Brain microvascular endothelial cell (primary cell): Measurements from ENCODE around the gene DAAM2.

Experiments used
- DNase-seq: peaks from one replicate; pipeline ENCODE4 v3.0.0-alpha.2; 2020
- H3K27ac ChIP-seq: fragments of 250-450 bp; sonication (Bioruptor Pico); 2 replicates; pipeline ENCODE4 v1.5.1; 2020; ENCODE audit warnings: mild to moderate bottlenecking, moderate library complexity
- H3K27me3 ChIP-seq: fragments of 250-450 bp; sonication (Bioruptor Pico); replicated peaks from 2 replicates; pipeline ENCODE4 v1.5.1; 2020; ENCODE audit warnings: mild to moderate bottlenecking
- H3K36me3 ChIP-seq: fragments of 250-450 bp; sonication (Bioruptor Pico); replicated peaks from 2 replicates; pipeline ENCODE4 v1.5.1; 2020; ENCODE audit warnings: mild to moderate bottlenecking
- H3K4me3 ChIP-seq: 2 replicates; pipeline ENCODE4 v1.5.1; 2011; ENCODE audit warnings: low read depth, mild to moderate bottlenecking, control low read depth, low read length, moderate library complexity
- in situ Hi-C: cut with HindIII; loops from 2 replicates; pipeline ENCODE4 v1.10.0; 2017; ENCODE audit warnings: low sequenced_read_pairs, low pct_ligation_motif_present
- TF ChIP-seq, protein P1 (sequence below): IDR thresholded peaks from 2 replicates; pipeline ENCODE4 v1.5.1; 2011; ENCODE audit warnings: low read depth, mild to moderate bottlenecking, moderate library complexity, low read length, control low read depth, inconsistent platforms; ENCODE audit errors: missing control alignments

The DAAM2 gene

DNA sequence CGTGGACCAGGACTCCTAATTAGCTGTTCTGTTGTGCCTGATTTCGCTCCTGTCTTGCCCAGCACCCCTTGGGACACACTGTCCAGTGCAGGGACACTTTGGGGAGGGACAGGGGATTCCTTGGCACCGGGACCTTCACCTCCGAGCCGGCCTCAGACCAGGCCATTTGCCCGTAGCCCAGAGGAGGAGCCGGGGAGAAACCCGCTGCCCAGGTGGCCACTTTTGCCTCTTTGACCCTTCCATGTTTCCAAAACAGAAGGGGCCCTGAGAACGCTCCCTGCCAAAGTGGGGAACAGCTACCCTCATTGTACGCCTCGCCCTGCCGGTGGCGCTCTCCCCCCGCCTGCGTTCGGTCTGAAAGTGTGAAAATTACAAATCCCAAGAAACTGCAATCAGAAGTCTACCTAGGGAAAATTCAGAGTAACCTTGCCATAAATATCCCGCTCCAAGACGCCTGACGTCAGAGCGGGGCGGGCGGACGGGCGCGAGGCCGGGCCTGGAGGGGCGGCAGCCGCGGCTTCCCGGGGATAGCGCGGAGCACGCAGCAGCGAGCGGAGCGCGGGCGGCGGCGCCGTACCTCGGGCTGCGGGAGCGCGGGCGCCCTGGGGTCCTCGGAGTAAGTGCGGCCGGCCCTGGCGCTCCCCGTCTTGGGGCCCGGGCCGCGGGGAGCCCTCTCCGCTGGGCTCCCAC lies at the start of gene DAAM2:
Gene DAAM2, plus strand, starts transcription at position 527 of the 690 bp plus-strand sequence. CDS start 63,927 bp downstream, outside the sequence.
- TF ChIP-seq, protein P1, sequence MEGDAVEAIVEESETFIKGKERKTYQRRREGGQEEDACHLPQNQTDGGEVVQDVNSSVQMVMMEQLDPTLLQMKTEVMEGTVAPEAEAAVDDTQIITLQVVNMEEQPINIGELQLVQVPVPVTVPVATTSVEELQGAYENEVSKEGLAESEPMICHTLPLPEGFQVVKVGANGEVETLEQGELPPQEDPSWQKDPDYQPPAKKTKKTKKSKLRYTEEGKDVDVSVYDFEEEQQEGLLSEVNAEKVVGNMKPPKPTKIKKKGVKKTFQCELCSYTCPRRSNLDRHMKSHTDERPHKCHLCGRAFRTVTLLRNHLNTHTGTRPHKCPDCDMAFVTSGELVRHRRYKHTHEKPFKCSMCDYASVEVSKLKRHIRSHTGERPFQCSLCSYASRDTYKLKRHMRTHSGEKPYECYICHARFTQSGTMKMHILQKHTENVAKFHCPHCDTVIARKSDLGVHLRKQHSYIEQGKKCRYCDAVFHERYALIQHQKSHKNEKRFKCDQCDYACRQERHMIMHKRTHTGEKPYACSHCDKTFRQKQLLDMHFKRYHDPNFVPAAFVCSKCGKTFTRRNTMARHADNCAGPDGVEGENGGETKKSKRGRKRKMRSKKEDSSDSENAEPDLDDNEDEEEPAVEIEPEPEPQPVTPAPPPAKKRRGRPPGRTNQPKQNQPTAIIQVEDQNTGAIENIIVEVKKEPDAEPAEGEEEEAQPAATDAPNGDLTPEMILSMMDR: peak; percentile 39
- Histone ChIP-seq H3K4me3 (peak within 1 kb of the TSS; percentile 65), H3K27me3 (no peaks in the 10 kb centered on the region), H3K36me3 (no peaks in the 10 kb centered on the region), H3K27ac (peak within 1 kb of the TSS; percentile 8)
- DNase-seq: no peak
- in situ Hi-C loops: no loop called here

DNA sequence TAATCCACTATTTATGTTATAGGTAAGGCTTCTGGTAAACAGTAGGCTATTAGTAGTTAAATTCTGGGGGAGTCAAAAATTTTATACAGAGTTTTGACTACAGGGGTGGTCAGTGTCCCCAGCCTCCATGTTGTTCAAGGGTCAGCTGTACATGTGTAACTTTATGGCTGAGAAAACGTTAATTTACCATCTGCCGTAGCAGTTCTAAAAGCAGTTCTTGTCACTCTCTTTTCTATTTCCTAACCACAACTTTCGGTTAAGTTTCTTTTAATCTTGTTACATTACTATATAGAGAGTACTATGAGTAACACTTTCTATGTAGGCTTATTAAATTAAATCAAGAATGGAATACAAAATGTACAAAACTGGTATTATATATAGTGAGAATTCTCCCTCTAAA lies 45.4 kb upstream of the DAAM2 start:
- Histone ChIP-seq H3K27me3 (no peaks in the 10 kb centered on the region), H3K27ac (no peak overlapping the region), H3K4me3 (no peak overlapping the region), H3K36me3 (no peaks in the 10 kb centered on the region)
- in situ Hi-C loops: no loop called here
- TF ChIP-seq, protein P1: no peak
- DNase-seq: no peak

DNA sequence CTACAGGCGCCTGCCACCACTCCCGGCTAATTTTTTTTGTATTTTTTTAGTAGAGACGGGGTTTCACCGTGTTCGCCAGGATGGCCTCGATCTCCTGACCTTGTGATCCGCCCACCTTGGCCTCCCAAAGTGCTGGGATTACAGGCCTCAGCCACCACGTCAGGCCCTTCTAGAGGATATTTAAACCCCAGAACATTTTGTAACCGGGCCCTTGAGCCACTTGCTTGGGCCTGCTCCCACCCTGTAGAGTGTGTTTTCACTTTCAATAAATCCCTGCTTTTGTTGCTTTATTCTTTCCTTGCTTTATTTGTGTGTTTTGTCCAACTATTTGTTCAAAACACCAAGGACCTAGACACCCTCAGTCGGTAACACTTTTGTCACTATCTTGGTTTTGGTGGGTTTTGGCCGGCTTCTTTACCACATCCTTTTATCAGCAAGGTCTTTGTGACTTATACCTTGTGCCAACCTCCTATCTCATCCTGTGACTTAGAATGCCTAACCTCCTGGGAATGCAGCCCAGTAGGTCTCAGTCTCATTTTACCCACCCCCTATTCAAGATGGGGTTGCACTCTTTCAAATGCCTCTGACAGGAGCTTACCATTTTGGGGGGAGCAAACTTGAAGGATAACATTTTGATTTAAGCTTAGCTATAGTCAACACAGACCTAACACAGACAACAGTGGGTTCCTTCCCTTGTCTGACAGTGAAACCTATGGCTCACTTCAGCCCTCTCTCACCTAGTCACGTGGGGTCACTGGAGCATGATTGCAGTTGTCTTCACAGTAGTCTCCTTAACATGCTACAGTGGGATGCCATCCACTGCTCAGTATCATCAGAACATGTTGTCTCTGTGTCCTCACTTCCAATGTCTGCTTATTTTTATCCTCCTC lies 39.1 kb upstream of the DAAM2 start:
- no peak for DNase-seq
- Histone ChIP-seq H3K4me3 (no peak overlapping the region), H3K36me3 (no peaks in the 10 kb centered on the region), H3K27ac (no peak overlapping the region), H3K27me3 (no peaks in the 10 kb centered on the region)
- in situ Hi-C loops: no loop called here
- TF ChIP-seq, protein P1: no peak

DNA sequence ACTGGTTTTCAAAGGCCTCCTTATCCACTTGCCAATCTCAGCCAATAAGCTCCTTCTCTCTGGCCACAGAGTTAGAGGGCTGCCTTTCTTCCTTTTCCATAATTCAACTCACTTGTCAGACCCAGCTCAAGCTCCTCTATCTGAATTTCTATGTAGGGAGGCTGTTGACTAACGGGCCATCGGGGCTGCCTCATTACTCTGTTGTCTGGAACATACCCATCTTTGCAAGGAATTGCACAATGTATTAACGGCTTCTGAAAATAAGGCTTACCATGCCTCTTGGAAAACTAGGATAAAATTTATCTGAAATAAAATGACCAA lies 38.5 kb upstream of the DAAM2 start:
- no peak for DNase-seq
- no peaks in the 10 kb centered on the region for H3K27me3 ChIP-seq
- no peak overlapping the region for H3K27ac ChIP-seq
- no peaks in the 10 kb centered on the region for H3K36me3 ChIP-seq
- no peak overlapping the region for H3K4me3 ChIP-seq
- in situ Hi-C loops: no loop called here
- TF ChIP-seq, protein P1: no peak

DNA sequence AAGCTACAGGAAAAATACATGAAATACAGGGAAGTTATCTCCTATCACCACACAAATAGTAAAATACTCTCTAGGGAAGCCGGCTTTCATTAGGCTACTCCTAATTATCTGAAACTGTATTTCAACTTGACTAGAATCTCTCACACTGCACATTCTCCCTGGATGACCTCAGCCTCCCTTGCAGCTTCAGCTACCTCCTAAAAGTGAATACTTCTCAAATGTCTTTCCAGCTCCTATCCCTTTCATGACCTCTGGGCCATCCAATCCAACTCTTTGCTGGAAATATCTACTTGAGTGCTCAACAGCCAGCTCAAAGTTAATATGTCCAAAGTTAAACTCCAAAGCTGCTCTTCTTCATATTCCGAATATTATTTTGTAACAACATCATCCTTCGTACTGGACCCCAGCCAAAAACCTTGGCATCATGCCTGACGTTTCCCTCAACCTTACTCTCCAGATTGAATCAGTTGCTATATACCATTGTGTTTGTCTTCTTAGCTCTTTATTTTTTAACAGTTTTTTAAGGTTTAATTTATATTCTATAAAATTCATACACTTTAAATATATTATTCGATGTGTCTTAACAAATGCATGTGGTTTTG lies 37.6 kb upstream of the DAAM2 start:
- TF ChIP-seq, protein P1: no peak

More for the DNA sequence above, 37.6 kb upstream of the DAAM2 start:
- no peaks in the 10 kb centered on the region for H3K27me3 ChIP-seq
- no peaks in the 10 kb centered on the region for H3K36me3 ChIP-seq
- in situ Hi-C loops: no loop called here
- no peak overlapping the region for H3K4me3 ChIP-seq
- no peak overlapping the region for H3K27ac ChIP-seq
- DNase-seq: no peak
